Activated naive CD4-positive, alpha-beta T cell treated with anti-CD3 and anti-CD28 coated beads for 36 hours (primary cell): ENCODE measurements around the gene C1QTNF1. TPM values are rescaled to one million over a fixed set of nuclear protein-coding genes. Genes with fewer than 3 reads are reported as not detected.

Experiments used
- CTCF ChIA-PET: fragments of 350-600 bp; sonication (Branson Sonifier 250); formaldehyde crosslinking; loops from one replicate; lab custom pipeline; 2021; ENCODE audit warnings: antibody characterized with exemption; lab: Charles Lee
- DNase-seq: peaks from one replicate; pipeline ENCODE4 v3.0.0-alpha.2; 2020
- H3K27ac Mint-ChIP-seq: one replicate; pipeline ENCODE4 v1.8.0; 2021; ENCODE audit warnings: mild to moderate bottlenecking, mixed read lengths
- H3K27me3 Mint-ChIP-seq: one replicate; pipeline ENCODE4 v1.8.0; 2021; ENCODE audit warnings: low read depth, mixed read lengths
- H3K36me3 Mint-ChIP-seq: one replicate; pipeline ENCODE4 v1.8.0; 2021; ENCODE audit warnings: low read depth, mixed read lengths
- H3K4me1 Mint-ChIP-seq: one replicate; pipeline ENCODE4 v1.8.0; 2021; ENCODE audit warnings: low read depth, mixed read lengths
- H3K4me3 Mint-ChIP-seq: one replicate; pipeline ENCODE4 v1.8.0; 2021; ENCODE audit warnings: mild to moderate bottlenecking, moderate library complexity, mixed read lengths
- H3K9me3 Mint-ChIP-seq: one replicate; pipeline ENCODE4 v1.8.0; 2021; ENCODE audit warnings: mixed read lengths
- intact Hi-C: fragments of 100-400 bp; cut with micrococcal nuclease; formaldehyde crosslinking; loops from one replicate; pipeline ENCODE4 v1.15.1; 2023
- total RNA-seq, 2 experiments: library from RNA; stranded (reverse); gene quantifications; one replicate each; pipeline ENCODE4 v1.2.3, GENCODE V29; 2021

C1QTNF1 gene
- total RNA-seq, 2 experiments from 2014 or later = 0.14 to 0.32 TPM

DNA sequence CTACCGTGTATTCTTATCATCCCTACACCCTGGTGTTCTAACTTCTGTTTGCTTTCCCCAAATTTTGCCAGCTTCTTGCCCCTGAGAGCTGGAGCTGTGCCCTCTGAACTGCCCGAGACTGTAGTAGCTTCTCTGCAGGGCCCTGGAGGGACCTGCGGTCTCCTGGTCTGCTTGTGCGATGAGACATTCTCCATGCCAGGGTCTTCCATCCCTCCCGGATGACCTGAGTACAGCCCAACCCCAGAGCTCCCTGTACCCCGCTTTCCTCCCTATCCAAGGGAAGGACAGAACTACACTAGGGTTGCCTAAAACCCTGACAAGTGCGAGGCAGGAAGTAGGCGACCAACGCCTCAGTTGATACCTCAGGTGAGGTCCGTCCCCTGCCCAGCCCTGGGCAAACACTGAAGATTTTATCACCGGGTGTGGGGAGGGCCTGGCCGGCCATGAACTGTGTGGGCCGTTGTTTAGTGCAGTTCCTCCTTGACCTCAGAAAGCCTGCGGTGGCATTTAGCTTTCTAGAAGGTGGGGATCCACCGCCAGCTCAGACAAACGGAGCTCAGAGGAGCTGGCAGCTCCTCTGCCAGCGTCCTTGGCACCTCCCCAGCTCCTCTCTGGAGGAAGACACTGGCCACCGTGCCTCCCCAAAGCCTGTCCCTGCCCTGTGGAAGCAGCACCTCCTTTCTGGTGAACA is 28.1 kb upstream of the C1QTNF1 start:
- no peak overlapping the region for H3K4me3 Mint-ChIP-seq
- intact Hi-C loops = no loop called here
- no peak for DNase-seq

GRCh38 chr17:78996781-78997201 is 27.2 kb upstream of the C1QTNF1 start:
- no peaks in the 10 kb centered on the region for H3K9me3 Mint-ChIP-seq
- CTCF ChIA-PET = interaction anchor here (0.8 kb wide), 1 partner anchor 9 kb away, joined by 5 read pairs; no protein-coding TSS in a partner anchor
- H3K27ac Mint-ChIP-seq = no peak overlapping the region
- DNase-seq = no peak
- H3K4me3 Mint-ChIP-seq = no peak overlapping the region
- H3K36me3 Mint-ChIP-seq = peaks cover 29% of the 10 kb centered on the region
- intact Hi-C loops = no loop called here
- H3K27me3 Mint-ChIP-seq = no peaks in the 10 kb centered on the region
- H3K4me1 Mint-ChIP-seq = peaks cover 2% of the 10 kb centered on the region

More for the DNA sequence above, 28.1 kb upstream of the C1QTNF1 start:
- Mint-ChIP-seq H3K4me1 (no peaks in the 10 kb centered on the region), H3K27me3 (no peaks in the 10 kb centered on the region), H3K36me3 (peaks cover 35% of the 10 kb centered on the region), H3K27ac (no peak overlapping the region), H3K9me3 (no peaks in the 10 kb centered on the region)
- CTCF ChIA-PET = interaction anchor here (0.8 kb wide), 1 partner anchor 10 kb away, joined by 5 read pairs; no protein-coding TSS in a partner anchor

DNA sequence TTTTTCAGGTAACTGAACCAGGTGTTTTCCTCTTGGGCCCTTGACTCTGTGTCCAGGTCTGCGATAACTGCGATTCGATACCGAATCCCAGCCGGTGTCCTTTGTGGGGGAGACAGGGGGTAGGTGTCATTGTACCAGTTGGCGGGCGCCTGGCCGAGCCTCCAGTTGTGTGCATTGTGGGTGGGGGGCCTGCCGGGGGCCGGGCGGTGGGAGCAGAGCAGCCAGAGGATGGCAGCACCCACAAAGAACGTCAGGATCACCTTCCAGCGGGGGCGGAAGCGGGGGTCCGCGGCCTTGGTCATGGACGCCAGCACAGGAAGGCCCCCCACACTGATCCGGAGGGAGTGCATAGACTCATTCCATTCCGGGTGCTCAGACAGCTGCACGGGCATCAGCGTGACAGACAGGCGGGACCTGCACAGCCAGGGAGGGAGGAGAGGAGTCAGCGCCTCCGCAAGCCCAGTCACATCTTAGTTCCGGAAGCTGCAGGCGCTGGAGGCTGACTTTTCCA is 26.7 kb upstream of the C1QTNF1 start:
- Mint-ChIP-seq H3K4me3 (no peak overlapping the region), H3K27ac (no peak overlapping the region), H3K9me3 (no peaks in the 10 kb centered on the region), H3K27me3 (no peaks in the 10 kb centered on the region), H3K36me3 (peaks cover 29% of the 10 kb centered on the region), H3K4me1 (peaks cover 4% of the 10 kb centered on the region)
- intact Hi-C loops = no loop called here
- DNase-seq = no peak
- CTCF ChIA-PET = no interaction called here

DNA sequence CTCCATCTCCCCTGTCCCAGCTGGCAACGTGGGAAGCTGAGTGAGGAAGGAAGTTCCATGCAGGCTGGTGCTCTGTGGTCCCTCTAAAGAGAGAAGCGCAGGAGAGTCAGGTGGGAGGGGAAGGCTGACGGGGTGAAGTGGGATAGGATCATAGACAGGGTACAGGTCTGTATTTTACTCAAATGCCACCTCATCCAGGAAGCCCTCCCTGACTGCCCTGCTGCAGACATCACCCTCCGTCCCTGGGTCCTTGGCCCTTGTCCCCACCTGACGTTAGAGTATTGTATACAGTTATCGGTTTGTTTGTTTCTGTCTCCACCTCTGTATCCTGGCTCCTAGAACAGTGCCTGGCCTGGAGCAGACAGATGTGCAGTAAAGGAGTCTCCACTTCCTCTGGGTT is 26.1 kb upstream of the C1QTNF1 start:
- DNase-seq = no peak
- CTCF ChIA-PET = no interaction called here
- Mint-ChIP-seq H3K4me3 (no peak overlapping the region), H3K27ac (no peak overlapping the region), H3K36me3 (peaks cover 29% of the 10 kb centered on the region), H3K4me1 (peaks cover 4% of the 10 kb centered on the region), H3K9me3 (no peaks in the 10 kb centered on the region), H3K27me3 (no peaks in the 10 kb centered on the region)
- intact Hi-C loops = no loop called here

DNA sequence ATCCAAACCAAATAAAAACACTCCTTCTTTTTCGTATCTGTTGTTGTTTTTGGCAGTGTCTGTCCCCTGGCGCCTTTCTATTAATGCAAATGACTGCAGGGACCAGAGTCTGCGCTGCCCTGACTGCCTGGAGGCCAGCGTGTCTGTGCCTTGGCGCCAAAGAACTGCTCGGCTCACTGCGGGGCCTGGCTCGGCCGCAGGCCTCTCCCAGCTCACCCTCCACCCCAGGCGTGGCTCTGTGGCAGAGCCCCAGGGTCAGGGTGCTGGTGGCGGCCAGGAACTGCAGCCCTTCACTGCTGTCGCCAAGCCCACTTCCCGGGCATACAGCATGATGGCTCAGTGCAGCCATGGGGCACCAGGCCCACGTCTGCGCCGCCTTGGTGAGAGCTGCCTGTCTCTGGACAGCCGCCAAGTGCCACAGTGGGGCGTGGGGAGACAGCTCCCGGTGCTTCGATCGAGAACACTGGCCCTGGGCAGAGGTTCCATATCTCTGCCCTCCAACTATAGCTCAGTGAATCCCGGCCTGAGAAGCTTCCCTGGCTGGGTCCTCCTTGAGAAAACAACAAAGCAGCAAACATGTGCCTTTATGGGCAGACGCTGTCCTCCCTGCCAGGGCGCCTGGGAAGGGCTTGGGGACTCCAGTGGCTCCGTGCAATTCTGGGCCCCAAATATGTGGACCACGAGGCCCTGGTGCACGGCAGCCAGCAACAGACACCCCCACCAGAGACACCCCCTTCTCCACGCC is 25.5 kb upstream of the C1QTNF1 start:
- intact Hi-C loops = no loop called here
- H3K4me3 Mint-ChIP-seq = no peak overlapping the region
- no peaks in the 10 kb centered on the region for H3K9me3 Mint-ChIP-seq
- peaks cover 4% of the 10 kb centered on the region for H3K4me1 Mint-ChIP-seq
- H3K27me3 Mint-ChIP-seq = no peaks in the 10 kb centered on the region
- H3K36me3 Mint-ChIP-seq = peaks cover 26% of the 10 kb centered on the region
- CTCF ChIA-PET = no interaction called here
- no peak overlapping the region for H3K27ac Mint-ChIP-seq
- DNase-seq = no peak

DNA sequence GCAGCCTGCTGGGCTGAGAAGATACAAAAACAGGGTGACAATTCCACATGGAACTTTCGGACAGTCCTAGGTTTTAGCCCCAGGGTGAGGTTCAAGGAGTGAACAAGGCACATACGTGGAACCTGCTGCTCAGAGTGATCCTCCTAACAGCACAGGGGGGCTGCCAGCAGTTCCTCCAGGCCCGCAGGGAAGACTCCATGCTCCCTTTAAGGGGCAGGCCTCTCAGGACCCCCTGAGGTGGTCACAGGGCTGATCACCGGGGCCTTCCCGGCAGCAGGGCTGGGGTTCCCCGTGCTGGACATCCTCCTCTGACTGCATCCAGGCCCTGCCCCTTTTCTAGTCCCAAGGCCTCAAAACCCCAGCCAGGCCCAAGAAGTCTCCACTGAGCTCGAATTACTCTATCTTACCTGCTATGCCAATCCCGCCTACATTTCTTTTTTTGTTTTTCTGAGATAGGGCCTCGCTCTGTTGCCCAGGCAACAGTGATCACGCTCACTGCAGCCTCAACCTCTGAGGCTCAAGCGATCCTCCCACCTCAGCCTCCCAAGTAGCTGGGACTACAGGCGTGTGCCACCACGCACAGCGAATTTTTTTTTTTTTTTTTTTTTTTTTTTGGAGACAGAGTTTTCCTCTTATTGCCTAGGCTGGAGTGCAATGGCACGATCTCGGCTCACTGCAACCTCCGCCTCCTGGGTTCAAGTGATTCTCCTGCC is 24.8 kb upstream of the C1QTNF1 start:
- no peaks in the 10 kb centered on the region for H3K27me3 Mint-ChIP-seq
- H3K27ac Mint-ChIP-seq = no peak overlapping the region
- H3K4me1 Mint-ChIP-seq = peaks cover 4% of the 10 kb centered on the region
- no peak overlapping the region for H3K4me3 Mint-ChIP-seq
- intact Hi-C loops = no loop called here
- DNase-seq = no peak
- no peaks in the 10 kb centered on the region for H3K9me3 Mint-ChIP-seq
- H3K36me3 Mint-ChIP-seq = peaks cover 23% of the 10 kb centered on the region
- CTCF ChIA-PET = interaction anchor here (0.7 kb wide), 1 partner anchor 12 kb away, joined by 3 read pairs; no protein-coding TSS in a partner anchor

- peaks cover 21% of the 10 kb centered on the region for H3K36me3 Mint-ChIP-seq
- H3K4me3 Mint-ChIP-seq = no peak overlapping the region
- CTCF ChIA-PET = interaction anchor here (0.7 kb wide), 1 partner anchor 13 kb away, joined by 3 read pairs; no protein-coding TSS in a partner anchor
- no peak overlapping the region for H3K27ac Mint-ChIP-seq
- no peaks in the 10 kb centered on the region for H3K9me3 Mint-ChIP-seq
- no peak for DNase-seq
- intact Hi-C loops = no loop called here
- H3K27me3 Mint-ChIP-seq = no peaks in the 10 kb centered on the region
- H3K4me1 Mint-ChIP-seq = peaks cover 4% of the 10 kb centered on the region
Measured at GRCh38 chr17:78999947-79000395, 24.0 kb upstream of the C1QTNF1 start.

DNA sequence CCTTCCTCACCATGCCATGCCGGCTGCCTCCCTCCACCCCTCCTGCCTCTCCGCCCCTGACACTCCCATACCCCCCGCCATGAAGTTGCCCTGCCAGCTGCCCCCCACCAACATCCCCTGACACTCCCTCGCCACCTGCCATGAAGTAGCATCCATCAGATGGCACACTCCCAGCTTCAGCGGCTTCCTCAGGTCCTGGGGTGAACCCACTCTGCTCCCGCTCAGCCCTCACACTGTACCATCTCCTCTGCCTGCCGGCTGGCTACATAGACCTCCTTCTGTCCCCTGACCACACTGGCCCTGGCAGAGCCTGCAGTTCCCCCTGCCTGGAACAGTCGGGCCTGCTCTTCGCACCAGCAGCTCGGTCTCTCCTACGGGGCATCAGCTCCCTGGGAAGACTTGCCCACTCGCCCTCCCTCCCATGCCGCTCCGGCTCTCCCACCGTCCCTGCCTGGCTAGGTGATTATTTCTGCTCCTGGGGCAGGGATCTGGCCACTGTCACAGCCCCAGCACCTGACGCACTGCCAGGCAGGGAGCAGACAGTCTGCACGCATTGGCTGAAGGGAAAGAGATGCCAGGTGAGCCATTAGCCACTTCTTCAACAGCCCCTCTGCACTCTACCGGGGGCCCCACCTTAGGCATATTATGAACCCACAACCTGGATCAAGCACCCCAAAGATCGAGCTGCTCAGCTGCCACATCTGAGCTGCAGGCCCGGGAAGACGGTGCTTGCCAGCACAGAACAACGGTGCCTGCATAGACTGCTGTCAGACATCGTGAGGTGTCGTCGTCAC is 23.4 kb upstream of the C1QTNF1 start:
- Mint-ChIP-seq H3K4me1 (peaks cover 8% of the 10 kb centered on the region), H3K27ac (no peak overlapping the region), H3K9me3 (no peaks in the 10 kb centered on the region), H3K36me3 (peaks cover 18% of the 10 kb centered on the region), H3K27me3 (no peaks in the 10 kb centered on the region), H3K4me3 (no peak overlapping the region)
- no peak for DNase-seq
- CTCF ChIA-PET = no interaction called here
- intact Hi-C loops = no loop called here

GRCh38 chr17:79001190-79002020 is 22.6 kb upstream of the C1QTNF1 start:
- CTCF ChIA-PET = no interaction called here
- H3K36me3 Mint-ChIP-seq = peaks cover 15% of the 10 kb centered on the region
- intact Hi-C loops = no loop called here

DNA sequence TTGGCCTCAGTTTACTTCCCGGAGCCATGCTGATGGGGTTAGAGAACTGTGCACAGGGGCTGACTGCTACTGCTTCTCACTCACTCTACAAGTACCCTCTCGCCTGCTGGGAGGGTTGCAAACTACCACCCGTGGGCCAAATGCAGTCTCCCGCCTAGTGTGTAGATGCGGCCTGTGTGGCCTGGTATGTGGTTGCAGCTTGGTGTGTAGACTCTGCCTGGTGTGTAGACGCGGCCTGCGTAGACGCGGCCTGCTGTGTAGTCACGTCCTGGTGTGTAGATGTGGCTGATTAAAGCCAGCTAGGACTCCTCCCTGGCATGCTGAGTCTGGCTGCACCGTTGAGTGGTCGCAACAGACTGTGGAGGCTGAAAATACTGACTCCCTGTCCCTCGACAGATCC is 21.7 kb upstream of the C1QTNF1 start:
- intact Hi-C loops = no loop called here
- Mint-ChIP-seq H3K27me3 (no peaks in the 10 kb centered on the region), H3K4me3 (no peak overlapping the region), H3K36me3 (peaks cover 9% of the 10 kb centered on the region), H3K27ac (no peak overlapping the region), H3K4me1 (peaks cover 25% of the 10 kb centered on the region), H3K9me3 (no peaks in the 10 kb centered on the region)
- no peak for DNase-seq
- CTCF ChIA-PET = no interaction called here

More at GRCh38 chr17:79001190-79002020, 22.6 kb upstream of the C1QTNF1 start:
- Mint-ChIP-seq H3K27ac (no peak overlapping the region), H3K4me3 (no peak overlapping the region), H3K27me3 (no peaks in the 10 kb centered on the region), H3K4me1 (peaks cover 16% of the 10 kb centered on the region), H3K9me3 (no peaks in the 10 kb centered on the region)
- no peak for DNase-seq
